SK-N-MC (cell line): Measurements from ENCODE around the gene HNRNPR.

Source experiments
- EZH2 ChIP-seq: fragments of 200-600 bp; sonication (generic); IDR thresholded peaks from one replicate; pipeline ENCODE4 v1.6.1; 2017; ENCODE audit warnings: antibody characterized with exemption
- FOXP2 ChIP-seq: optimal IDR thresholded peaks from 2 replicates; pipeline ENCODE3; 2011; ENCODE audit warnings: mild to moderate bottlenecking, moderate library complexity; ENCODE audit not compliant: insufficient read depth; ENCODE audit errors: extremely low read length, control extremely low read depth
- POLR2AphosphoS5 ChIP-seq: IDR thresholded peaks from 2 replicates; pipeline ENCODE4 v1.6.1; 2012; ENCODE audit warnings: mild to moderate bottlenecking, low read depth, low read length, borderline replicate concordance

DNA sequence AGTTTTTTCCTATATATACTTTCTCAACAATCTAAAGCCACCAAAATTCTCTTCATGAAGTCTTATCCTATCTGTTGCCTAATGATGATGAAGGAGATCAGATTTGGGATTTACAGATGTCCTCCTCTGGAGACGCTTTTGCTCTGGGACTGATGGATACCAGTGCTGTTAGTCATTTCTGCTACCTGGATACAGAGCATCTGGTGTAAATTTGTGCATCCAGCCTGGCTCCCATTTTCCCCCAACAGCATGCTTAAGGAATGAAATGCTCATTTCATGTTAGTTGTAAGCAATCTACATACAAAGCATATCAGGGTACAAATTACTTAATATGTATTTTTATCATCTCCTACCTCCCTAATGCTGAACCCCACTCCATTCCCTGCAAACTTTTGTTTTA, 57.7 kb downstream of the HNRNPR start:
- TF ChIP-seq EZH2 (no peak), POLR2AphosphoS5 (no peak), FOXP2 (no peak)
